ENCODE data around the gene EVI2A. TPM values are rescaled to one million over a fixed set of nuclear protein-coding genes. Genes with fewer than 3 reads are reported as not detected.

Gene EVI2A, protein sequence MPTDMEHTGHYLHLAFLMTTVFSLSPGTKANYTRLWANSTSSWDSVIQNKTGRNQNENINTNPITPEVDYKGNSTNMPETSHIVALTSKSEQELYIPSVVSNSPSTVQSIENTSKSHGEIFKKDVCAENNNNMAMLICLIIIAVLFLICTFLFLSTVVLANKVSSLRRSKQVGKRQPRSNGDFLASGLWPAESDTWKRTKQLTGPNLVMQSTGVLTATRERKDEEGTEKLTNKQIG
- 0.16 and 0.19 TPM in 2 replicates for total RNA-seq

DNA sequence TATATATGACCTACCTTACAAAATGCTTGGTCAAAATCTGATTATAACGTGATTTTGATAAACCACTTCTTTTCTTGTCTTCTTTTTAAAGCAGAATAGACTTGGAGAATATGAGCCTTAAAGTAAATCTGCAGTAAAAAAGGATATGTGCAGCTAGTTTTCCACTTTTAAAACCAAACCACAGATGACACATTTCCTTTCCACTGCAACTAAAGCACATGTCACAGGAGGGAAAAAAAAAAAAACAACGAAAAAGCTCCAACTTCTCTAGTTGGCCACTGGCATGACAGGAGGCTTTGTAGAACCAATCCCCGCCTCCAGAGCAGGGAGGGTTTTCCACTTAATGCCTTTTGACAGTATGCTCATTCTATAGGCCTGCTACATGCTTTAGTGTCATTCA, at the start of gene EVI2A:
EVI2A (minus strand) TSS at position 142 of the 400 bp plus-strand sequence. CDS start 2,609 bp downstream, outside the sequence.

DNA sequence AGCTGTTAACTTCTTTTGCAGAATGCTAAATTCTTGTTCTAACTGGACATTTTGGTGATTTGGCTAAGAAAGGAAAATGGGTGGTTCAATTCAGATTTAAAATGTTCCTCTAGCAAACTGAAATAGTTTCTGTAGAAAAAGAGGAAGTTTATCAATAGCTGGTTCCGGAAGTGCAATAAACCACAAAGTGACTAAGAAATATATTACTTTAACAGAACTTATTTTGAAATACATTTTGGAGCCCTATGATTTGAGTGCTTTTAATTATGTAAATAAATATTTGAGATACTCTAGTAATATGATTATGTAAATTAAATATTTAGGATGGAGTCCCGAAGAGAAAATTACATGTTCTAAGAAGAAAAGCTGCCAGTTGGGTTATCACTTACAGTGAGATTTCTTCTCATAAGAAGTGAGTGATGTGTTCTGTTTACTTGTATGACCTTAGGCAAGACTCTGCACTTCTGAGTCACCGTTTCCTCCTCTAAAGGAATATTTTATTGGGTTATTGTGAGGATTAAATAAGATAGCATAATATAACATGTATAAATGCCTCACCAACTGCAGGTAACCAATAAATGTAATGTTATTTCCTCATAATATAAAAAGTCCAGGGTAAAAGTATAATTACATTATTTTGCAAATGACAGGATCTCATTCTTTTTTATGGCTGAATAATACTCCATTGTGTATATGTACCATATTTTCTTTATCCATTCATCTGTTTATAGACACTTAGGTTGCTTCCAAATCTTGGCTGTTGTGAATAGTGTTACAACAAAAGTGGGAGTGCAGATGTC, 7.2 kb downstream of the EVI2A start, which contains the start of gene EVI2B:
EVI2B (minus strand) TSS at position 73 of the 800 bp plus-strand sequence. CDS start 8,445 bp downstream, outside the sequence.

DNA sequence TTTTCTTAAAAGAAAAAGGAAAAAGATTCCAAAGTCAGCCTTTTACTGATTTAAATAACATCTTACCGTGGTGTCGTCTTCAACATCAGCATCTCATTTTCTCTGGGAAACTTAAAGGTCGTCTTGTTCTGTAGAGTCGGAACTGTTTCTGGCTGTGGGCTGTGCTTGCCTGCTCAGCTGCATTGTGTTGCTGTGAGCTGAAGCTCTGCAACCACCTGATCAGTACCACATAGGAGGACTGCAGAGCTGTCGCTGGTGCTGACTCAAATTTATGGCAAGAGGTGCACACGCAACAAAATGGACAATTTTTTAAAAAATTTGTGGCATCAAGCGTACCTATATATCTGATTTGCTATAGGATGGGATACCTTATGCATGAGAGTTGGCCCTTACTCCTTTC, 24.3 kb downstream of the EVI2A start, which contains the start of gene OMG:
OMG (minus strand) TSS at position 150 of the 400 bp plus-strand sequence. CDS start 908 bp downstream, outside the sequence.

Other genes with a start within 250 kb of the EVI2A start
- gene NF1, start 226.6 kb downstream of the EVI2A start, total RNA-seq = 14.6 and 46.6 TPM in 2 replicates
- 6.0 TPM in 1 of 2 replicates, not detected in the other for gene OMG, start 24.4 kb downstream of the EVI2A start, total RNA-seq
- gene EVI2B, start 7.6 kb downstream of the EVI2A start, total RNA-seq = 0.16 and 0.19 TPM in 2 replicates
- gene RAB11FIP4, start 70.1 kb upstream of the EVI2A start, total RNA-seq = 0.31 TPM in 1 of 2 replicates, not detected in the other